Stimulated activated CD8-positive, alpha-beta memory T cell treated with anti-CD3 and anti-CD28 coated beads, Interleukin-7, amount 100 ng/mL, for 1 hour (primary cell): ENCODE data around the gene FIBCD1.

Experiments used
- DNase-seq, 2 donors: peaks; one replicate each; pipeline ENCODE4 v3.0.0-alpha.2; 2020; ENCODE audit warnings: low read depth in 2 of 2

Gene FIBCD1

DNA sequence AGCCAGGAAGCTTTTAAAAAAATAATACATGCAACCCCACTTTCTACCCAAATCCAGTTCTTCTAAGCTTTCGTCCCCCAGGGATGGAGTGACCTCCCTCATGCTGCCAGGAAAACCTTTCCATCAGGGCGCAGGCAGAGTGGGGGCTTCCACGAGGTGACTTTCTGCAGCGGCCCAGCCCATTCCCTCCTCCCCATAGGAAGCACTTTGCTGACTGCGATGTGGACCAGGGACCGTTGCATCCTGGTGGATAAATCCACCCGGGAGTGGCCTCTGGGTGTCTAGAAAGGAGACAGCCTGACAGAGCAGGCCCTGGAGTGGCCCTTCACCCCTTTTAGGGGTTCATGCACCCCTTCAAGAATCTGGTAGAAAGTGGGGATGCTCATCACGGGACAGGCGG lies 44.0 kb downstream of the FIBCD1 start:
- no peak for DNase-seq

DNA sequence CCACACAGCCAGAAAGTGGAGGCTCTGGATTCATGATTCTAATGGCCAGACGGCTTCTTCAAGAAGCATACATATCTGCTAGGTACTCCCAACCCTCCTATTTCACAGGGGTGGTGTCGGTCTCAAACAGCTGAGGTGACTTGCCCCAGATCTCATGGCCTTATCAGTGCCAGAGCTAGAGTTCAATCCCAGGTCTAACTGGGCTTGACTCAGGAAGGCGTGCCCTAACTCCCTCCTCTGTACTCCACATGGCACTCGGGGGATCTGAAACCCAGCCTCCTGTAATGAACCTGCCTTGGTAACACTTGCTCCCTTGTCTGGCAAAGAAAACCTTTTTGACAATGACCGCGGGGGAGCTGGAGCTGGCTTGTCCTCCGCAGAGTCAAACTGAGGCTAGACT lies 44.5 kb downstream of the FIBCD1 start:
- no peak for DNase-seq

DNA sequence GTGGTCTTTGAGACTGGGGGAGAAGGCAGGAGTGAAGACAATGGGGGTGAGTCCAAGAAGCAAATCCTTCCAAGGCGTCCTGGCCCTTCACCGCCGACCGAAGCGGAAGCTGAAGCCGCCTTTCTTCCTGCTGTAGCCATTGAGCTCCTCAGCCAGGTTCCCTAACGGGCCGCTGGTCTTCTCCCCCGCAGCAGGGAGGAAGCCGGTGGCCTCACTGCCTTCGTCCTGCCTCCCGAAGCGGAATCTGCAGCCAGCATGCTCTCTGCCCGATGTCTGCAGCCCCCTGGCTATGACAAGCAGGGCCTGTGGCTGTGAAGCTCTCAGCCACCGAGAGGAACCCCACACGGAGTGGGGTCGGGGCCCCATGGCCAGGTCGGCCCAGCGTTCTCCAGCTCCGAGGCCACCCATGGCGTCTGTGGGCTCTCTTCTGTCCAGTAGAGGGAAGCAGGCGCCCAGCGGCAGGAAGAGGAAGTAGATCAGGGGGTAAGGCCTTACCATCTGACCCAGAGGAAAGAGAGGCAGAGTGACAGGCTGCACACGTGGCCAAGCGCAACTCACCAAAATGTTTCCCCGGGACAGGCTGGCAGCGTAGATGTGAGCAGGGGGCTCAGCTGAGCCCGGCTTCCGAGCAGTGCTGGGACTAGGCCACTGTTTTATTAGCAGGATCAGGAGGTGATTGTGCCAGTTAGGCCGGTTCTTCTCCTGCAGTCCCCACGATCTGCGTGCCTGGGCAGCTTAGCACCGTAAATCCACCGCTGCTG lies 45.5 kb downstream of the FIBCD1 start:
- no peak for DNase-seq

DNA sequence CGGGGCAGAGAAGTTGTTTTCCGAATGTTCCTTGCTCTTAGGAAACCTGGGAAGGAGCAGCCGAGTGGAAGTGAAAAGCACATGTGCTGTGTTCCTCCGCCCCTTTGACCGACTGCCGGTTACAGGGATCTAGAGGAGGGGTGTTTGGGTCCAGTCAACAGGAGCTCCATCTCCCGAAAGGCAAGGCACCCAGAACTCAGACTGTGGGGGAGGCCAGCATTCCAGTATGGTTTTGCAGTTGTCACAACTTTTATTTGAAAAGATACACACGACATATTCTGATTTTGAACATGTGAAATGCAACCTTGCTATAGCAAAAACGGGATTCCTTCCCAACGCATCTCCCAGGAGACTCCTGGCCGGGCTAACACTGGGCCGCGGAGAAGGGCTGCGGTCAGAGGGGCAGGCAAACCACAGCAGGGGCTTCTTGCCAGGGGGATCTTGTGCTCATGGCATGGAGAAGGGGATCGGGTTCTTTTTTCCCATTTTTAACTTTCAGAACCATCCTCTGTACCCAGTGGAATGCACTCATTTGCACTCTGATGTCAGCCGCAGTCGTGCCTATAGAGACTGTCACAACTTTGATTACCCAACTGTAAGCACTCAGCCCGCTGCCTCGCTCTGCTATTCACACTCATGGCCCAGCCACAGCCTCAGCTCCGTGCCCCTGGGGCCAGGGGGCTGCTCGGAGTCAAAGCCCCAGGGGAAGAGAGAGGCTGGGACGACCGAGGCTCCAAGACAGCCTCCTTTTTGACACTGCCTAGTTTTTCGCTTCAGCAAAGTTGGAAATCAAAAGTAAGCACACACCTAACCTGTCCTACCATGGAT lies 46.4 kb downstream of the FIBCD1 start:
- DNase-seq, result no peak

DNA sequence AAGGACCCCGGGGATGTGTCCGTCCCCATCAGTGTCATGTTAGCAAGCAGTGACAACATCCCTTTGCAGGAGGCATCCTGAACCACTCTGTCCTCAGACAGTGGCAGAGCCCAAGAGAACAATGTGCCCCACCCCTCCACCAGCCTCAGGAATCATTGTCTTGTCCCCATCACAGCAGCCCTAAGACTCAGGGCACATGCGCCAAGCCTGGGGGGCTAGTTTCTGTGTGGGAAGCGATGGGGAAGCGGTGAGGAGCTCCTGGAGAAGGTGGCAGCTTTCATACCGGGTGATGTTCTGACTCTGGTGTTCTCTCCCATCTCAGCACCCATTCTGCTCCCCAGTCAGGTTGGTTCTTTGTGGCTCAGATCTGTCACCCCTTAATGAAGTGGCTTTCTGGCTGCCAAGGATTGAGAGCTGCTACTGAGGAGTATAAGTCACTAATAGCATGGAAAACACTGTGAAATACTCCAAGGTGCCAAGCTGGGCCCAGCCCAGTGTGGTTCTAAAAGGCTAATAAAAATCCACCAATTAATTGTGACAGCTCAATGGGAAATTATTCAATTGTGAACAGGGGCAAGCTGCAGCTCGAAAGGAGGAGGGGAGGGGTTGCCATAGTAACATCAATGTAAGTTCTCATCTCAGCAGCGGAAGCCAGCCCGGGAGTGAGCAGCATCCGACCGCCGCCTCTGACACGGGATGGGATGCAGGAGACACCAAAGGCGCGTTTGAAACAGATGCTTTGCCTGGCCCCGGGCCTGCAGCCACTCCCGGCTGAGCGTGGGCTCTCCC lies 47.2 kb downstream of the FIBCD1 start:
- no peak for DNase-seq

DNA sequence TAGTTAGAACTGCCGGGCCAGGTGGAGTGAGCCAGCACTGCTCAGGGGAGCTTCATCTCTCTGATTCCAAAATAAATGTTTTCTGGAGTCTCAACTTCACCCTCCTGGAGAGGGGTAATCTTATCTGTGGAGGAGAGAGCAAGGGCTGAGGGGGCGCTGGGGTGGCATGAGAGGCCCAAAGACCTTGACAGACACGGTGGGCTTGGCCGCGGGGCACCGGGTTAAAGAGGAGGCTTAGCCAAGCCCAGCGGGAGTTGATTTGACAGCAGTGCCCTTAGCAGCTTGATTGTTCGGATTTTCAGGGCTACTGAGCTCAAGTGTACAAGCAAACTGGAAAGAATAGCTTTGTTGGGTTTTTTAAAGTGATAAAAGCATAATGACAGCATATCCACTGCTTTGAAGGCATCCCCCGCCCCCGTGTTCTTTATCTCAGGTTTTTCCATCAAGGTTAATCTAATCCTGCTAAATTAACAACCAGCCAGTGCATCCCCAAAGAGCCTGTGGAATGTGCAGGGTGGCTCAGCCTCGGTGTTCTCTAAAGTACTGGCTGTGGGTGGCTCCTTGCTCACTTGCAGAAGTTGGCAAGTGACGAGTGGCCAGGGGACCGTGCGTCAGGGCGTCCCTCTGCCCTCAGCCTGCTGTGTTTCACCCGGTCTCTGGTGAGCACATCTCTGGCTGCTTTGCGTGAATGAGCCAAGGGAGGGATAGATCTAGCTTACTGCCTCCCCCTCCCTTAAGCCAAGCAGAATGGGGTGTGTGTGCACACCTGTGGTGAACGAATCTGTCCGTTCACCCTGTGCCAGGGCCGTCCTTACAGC lies 48.0 kb downstream of the FIBCD1 start:
- no peak for DNase-seq

DNA sequence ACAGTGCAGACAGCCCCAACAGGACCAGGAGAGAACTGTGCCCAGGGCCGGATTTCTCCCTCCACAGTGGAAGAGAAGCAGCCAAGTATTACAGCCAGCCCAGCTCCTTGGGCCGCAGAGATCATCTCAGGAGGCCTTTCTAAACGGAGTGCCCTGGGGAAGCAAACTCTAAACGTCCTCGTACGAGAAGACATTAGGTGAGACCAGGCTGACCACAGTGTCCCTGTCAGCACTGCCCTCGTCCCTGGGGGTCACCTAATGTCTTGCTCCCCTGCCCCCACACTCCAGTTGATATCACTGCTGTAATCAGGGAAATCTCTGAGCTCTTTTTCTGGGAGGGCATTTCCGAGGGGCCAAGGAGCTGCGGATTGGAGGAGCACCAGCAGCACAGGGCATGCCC lies 48.9 kb downstream of the FIBCD1 start:
- no peak for DNase-seq

DNA sequence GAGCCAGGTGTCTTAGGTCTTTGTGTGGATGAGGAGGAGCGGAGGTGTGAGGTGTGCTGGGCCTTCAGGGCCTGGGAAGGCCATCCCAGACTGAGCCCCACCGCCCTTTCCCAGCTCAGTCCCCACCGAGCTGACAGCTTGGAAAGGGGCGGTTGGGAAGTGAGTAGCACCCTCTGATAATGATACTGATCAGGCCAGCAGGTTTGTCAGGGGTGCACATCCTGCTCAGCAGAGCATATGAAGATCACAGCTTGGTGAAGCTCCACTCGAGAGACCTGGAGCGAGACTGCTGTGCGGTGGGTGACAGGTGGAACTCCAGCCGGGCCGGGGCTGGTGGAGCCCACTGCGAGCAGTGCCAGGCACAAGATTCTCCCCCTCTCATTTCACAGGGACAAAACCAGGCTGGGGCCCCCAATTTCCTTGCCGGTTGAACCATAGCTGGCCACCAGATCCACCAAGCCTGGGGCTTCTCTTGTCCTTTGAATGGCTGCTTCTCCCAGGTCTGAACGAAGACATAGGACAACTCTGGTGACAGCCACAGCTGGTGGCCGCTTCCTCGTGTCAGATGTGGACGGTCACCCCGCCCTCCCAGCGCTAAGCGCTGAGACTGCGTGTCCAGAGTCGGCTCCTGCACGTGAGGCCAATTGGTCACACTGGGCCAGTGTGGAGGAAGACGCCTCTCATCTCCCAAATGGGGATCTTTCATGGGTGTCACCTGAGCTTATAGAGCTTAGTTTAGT lies 50.7 kb downstream of the FIBCD1 start:
- no peak for DNase-seq

DNA sequence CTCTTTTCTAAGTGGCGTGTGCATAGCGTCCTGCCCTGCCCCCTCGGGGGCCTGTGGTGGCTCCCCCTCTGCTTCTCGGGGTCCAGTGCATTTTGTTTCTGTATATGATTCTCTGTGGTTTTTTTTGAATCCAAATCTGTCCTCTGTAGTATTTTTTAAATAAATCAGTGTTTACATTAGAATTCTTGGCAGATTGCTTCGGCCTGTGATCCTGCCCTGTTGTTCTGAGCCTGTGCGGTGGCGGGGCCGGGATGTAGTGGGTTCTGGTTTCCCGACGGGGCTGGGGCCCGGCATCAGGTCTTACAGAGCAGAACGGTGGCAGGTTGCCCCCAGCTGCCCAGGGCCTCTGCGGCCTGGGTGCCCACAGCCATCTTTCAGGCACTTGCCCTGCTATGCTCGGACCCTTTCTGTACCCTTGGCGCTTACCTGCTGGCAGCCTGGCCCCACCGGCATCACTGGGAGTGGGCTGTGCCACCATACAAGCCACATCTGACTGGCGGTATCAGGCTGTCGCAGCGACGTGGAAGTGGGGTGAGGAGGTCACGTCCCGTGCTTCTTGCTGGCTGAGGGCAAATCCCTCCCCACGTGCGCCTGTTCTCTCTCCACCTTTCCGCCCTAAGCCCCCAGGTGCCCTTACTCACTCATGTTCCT lies 51.4 kb downstream of the FIBCD1 start:
- no peak for DNase-seq

DNA sequence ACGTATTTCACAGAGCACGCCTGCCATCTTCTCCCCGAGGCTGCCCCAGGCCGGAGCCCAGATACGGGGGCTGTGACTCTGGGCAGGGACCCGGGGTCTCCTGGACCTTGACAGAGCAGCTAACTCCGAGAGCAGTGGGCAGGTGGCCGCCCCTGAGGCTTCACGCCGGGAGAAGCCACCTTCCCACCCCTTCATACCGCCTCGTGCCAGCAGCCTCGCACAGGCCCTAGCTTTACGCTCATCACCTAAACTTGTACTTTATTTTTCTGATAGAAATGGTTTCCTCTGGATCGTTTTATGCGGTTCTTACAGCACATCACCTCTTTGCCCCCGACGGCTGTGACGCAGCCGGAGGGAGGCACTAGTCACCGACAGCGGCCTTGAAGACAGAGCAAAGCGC lies 52.1 kb downstream of the FIBCD1 start:
- no peak for DNase-seq

DNA sequence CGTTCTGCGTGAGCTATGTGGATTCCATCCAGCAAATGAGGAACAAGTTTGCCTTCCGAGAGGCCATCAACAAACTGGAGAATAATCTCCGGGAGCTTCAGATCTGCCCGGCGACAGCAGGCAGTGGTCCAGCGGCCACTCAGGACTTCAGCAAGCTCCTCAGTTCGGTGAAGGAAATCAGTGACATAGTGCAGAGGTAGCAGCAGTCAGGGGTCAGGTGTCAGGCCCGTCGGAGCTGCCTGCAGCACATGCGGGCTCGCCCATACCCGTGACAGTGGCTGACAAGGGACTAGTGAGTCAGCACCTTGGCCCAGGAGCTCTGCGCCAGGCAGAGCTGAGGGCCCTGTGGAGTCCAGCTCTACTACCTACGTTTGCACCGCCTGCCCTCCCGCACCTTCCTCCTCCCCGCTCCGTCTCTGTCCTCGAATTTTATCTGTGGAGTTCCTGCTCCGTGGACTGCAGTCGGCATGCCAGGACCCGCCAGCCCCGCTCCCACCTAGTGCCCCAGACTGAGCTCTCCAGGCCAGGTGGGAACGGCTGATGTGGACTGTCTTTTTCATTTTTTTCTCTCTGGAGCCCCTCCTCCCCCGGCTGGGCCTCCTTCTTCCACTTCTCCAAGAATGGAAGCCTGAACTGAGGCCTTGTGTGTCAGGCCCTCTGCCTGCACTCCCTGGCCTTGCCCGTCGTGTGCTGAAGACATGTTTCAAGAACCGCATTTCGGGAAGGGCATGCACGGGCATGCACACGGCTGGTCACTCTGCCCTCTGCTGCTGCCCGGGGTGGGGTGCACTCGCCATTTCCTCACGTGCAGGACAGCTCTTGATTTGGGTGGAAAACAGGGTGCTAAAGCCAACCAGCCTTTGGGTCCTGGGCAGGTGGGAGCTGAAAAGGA lies 53.3 kb downstream of the FIBCD1 start:
- DNase-seq, result no peak

DNA sequence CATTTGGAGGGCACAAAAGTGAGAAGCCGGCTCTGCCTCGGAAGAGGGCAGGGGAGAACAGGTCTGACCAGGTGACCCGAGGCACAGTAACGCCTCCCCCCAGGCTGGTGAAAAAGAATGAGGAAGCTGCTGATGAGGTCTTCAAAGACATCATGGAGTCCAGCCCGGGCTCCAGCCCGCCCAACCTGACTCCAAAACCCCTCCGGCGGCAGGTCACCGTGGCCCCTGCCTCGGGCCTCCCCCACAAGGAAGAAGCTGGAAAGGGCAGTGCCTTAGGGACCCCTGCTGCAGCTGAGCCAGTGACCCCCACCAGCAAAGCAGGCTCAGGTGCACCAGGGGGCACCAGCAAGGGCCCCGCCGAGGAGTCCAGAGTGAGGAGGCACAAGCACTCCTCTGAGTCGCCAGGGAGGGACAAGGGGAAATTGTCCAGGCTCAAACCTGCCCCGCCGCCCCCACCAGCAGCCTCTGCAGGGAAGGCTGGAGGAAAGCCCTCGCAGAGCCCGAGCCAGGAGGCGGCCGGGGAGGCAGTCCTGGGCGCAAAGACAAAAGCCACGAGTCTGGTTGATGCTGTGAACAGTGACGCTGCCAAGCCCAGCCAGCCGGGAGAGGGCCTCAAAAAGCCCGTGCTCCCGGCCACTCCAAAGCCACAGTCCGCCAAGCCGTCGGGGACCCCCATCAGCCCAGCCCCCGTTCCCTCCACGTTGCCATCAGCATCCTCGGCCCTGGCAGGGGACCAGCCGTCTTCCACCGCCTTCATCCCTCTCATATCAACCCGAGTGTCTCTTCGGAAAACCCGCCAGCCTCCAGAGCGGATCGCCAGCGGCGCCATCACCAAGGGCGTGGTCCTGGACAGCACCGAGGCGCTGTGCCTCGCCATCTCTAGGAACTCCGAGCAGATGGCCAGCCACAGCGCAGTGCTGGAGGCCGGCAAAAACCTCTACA lies 54.2 kb downstream of the FIBCD1 start:
- no peak for DNase-seq

DNA sequence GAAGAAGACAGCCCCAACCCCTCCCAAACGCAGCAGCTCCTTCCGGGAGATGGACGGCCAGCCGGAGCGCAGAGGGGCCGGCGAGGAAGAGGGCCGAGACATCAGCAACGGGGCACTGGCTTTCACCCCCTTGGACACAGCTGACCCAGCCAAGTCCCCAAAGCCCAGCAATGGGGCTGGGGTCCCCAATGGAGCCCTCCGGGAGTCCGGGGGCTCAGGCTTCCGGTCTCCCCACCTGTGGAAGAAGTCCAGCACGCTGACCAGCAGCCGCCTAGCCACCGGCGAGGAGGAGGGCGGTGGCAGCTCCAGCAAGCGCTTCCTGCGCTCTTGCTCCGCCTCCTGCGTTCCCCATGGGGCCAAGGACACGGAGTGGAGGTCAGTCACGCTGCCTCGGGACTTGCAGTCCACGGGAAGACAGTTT lies 54.9 kb downstream of the FIBCD1 start:
- DNase-seq, result no peak

DNA sequence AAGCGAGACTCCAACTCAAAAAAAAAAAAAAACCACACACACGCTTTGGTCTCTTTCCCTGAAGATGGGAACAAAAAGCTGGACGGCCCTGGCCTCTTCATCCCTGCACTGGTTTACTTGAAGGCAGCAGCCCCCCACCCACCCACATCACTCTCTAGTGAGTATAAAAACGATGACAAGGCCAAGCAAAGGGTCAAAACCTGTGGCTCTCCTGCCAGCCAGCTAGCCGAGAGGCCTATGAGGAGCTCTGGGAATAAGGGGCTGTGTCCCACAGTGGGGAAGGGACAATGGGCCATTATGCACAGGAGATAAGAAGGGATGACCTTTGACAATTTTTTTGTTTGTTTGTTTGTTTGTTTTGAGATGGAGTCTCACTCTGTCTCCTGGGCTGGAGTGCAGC lies 55.6 kb downstream of the FIBCD1 start:
- DNase-seq, result no peak

DNA sequence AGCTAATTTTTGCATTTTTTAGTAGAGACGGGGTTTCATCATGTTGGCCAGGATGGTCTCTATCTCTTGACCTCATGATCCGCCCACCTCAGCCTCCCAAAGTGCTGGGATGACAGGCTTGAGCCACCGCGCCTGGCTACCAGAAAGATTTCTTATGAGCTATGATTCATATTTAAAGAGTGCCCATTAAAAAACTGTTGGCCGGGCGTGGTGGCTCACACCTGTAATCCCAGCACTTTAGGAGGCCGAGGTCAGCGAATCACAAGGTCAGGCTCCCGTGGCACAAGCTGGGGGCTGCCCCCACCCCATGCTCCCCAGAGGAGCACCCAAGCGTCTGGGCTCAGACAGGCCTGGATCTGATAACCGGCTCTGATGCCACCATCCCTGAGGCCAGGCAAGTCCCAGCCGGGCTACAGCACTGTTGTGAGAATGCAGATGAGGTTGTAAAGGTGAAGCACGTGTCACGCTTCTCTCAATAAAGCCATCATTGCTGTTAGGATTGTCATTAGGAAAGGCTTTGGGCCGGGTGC lies 56.3 kb downstream of the FIBCD1 start:
- DNase-seq, result no peak

DNA sequence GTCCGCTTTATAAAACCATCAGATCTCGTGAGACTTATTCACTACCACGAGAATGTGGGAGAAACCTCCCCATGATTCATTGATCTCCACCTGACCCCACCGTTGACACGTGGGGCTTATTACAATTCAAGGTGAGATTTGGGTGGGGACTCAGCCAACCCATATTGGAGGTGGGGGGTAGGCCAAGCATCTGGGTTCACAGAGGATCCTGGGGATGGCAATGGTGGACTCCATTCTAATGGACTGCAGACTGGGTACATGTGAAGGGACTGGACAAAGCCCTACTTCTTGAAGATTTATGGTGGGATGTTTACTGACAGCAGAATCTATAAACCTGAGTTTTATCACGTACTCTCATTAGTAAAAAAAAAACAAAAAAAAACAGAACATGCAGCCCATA lies 57.5 kb downstream of the FIBCD1 start:
- no peak for DNase-seq

DNA sequence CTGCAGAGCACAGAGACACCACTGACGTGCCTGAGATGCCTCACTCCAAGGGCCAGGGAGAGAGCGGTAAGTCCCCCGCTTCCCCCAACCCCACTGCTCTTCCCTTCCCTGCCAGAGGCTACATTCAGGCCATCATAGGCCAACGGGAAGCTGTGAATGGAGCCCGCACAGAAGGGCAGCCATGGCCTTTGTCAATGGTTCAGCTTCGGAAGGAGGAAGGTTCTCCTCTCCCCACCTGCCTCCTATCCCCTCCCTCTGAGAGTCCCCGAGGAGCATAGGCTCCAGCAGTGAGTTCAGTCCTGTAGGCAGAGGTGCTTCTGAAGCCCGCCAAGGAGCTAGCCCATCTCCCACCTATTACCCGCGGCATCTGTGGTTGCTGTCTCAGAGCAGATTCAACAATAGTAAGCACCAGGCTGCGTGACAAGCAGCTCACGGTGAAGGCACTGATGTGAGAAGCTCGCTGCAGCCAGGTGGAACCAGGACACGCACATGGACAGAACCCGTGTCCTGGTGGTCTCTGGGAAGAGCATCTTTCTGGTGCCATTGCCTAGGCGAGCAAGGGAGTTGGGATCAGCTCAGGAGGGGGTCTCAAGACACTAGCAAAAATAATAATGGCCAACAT lies 58.3 kb downstream of the FIBCD1 start:
- DNase-seq, result no peak
